KG1 (cell line): ENCODE data around the gene LRIG1.
"Not testable (repeated sequence)": the region's sequence is repeated elsewhere in the genome, so short reads cannot be mapped to it uniquely, and the experiment has no call there.

ENCODE experiments used
- DNase-seq: peaks from one replicate; lab custom pipeline; 2025; lab: John Stamatoyannopoulos, UW

Gene LRIG1

GRCh38 chr3:66441692-66442091 is 59.1 kb downstream of the LRIG1 start:
- no peak for DNase-seq

DNA sequence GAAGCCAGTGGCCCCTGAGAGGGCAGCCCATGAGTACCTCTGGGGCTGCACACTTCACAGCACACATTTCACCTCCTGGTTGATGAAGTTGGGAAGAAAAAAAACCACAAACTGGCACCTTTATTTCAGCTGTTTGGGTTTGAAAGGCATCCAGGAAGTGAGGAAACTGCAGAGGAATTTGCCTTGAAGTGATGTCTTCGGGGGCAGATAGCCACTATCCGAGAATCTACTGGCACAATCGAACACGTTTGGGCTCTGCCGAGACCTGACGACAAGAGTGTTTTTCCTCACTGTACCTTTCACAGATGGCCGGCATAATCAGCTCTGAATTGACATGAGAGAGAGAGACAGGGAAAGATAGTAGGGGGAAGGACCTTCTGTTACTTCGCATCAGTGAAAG is 59.7 kb downstream of the LRIG1 start:
- no peak for DNase-seq

- DNase-seq: no peak
These were observed 61.0 kb downstream of the LRIG1 start for GRCh38 chr3:66439666-66440344.

DNA sequence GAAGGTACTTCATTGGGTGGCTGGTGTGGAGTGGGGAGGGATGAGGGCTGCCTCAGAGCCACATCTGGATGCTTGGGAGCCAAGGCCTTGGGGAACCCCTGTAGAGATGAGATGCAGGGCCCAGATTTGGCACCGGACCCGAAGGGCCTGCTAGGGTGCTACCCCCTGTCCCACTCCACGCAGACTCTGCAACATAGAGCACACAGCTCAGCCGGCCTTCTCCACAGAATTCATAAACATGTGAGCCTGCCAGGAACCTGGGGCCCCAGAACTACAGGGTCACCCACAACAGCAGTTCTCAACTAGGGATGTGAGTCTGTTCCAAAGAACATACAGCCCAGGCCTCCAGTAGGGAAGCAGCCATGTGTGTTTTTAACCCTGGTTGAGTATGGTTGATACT is 62.8 kb downstream of the LRIG1 start:
- DNase-seq: no peak

DNA sequence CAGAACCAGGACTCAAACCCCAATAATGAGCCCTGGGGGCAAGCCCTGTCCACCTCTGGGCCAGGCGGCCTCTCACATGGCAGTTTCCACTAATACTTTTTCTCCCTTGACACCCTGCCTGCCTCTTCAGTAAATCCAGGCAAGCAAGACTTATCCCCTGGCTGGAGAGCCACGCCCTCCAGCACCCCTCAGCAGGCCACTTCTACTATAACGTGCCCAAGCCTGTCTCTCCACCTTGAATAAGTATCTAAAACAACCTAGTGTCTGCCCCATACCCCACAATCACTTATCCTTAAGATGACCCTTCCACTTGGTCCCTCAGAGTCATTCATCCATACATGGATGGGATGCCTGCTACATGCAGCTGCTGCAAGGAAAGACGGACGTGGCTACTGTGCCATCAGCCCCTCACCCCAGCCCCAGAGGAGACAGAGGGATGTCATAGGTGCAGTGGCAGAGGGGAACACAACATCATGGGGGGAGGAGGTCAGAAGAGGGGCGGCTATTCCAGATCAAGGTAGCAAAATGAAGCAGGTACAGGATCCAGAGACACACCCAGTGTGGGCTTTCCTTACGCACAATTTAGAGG is 63.4 kb downstream of the LRIG1 start:
- no peak for DNase-seq

DNA sequence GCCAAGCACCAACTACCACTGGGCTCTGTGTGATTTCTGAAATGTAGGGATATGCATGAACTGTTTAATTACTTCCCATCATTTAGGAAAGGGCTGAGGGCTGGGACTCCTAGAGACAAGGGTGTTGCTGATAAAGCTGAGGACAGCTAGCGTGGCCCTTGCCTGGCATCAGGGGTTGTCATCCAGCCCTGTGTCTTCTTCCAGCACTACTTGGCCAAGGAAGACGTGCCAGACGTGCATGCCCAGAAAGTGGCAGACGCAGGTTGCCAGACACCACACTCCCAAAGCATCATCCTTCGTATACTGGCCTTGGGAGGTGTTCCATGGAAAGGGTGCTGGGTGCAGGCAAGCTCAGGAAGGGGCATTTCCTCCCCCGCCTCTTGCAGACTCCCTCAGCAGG is 64.8 kb downstream of the LRIG1 start:
- no peak for DNase-seq

GRCh38 chr3:66434726-66435125 is 66.1 kb downstream of the LRIG1 start:
- DNase-seq: no peak

GRCh38 chr3:66433522-66433782 is 67.4 kb downstream of the LRIG1 start:
- DNase-seq: no peak

DNA sequence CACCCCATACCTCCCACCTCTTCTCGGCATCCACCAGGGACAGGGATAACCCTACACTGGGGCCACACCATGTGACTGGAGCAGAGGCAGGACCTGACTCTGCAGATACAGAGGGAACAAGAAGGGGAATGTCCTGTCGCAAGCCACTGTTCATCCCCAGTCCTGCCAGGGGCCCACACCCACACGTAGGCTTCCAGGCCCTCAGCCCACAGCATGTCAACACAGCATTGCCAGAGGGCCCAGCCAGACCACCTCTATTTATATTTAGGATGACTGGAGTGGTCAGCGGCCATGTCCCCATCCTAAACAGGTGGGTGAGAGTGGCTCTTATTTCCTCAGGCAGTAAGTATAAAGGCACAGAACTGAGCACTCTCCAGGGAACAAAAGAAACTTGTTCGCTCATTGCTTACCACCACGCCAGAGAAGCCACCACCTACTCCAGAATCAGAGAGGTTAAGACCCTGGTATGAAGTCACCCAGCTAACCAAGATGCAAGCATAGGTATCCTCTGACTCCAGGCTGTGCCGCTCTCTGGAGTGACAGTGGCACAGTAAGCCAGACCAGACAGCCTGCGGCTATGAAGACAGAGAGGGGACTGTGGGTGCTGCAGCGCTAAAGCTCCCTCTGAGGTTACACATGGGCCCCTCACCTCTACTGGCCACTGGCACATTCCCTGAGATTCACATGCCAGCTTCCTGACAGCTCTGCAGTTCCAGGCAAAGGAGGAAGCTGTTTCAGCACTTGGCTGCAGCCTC is 67.9 kb downstream of the LRIG1 start:
- no peak for DNase-seq

GRCh38 chr3:66432041-66432766 is 68.6 kb downstream of the LRIG1 start:
- no peak for DNase-seq

DNA sequence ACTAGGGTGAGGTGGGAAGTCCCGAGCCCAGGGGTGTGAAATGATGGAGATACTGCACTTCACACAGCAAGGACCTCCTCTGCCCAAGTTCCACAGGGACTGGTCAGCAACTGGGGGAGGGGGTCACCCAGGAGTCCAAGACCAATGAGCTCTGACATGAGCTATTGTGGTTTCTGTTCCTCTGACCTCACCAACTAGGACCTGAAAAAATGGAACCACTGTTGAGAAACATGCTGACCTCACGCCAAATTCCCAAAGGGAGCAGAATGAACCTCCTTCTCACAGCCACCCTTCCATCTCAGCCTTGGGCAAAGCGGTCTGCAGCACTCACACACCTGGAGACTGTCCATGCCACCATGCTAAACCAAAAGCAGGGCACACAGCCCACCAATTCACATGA is 69.3 kb downstream of the LRIG1 start:
- no peak for DNase-seq

GRCh38 chr3:66430876-66431275 is 69.9 kb downstream of the LRIG1 start:
- no peak for DNase-seq

DNA sequence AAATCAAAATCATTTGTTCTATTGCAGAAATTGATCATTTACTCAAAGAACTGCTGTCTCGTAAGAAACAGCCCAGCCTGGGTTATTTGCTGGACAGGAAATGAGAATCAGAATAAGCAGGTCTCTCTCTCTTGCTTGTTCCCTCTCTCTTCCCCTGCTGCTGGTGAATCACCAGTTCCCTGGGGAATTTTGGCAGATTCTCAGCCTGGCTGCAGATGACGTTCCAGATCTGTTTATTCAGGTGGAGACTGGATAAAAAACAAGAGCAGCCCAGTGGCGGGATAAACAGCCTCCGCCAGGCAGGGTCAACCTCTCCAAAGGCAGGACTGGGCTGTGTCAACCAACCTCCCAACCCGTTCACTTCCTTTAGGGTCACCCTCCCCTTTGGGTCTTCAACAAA is 72.1 kb downstream of the LRIG1 start:
- DNase-seq: no peak

DNA sequence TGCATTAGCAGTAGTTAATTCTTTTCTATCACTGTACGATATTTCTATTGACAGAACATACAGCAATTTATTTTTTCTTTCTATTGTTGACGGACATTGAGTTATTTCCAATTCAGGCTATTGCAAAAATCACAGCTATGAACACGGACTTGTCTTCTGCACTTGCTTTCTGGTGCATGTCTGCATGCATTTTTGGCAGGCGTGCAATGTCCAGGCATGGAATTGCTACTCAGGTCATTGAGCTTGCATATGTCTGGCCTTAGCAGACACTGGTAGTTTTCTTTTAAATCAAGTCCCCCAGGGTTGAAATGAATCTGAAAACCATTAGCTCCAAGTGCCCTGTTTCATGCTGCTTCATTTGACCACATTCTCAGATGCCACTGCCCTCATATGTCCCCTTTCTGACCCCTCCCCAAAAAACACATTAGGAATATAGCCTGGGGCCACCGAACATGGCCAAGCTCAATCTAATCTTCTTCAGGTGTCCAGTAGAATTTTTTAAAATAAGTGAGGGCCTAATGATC is 72.8 kb downstream of the LRIG1 start:
- no peak for DNase-seq

DNA sequence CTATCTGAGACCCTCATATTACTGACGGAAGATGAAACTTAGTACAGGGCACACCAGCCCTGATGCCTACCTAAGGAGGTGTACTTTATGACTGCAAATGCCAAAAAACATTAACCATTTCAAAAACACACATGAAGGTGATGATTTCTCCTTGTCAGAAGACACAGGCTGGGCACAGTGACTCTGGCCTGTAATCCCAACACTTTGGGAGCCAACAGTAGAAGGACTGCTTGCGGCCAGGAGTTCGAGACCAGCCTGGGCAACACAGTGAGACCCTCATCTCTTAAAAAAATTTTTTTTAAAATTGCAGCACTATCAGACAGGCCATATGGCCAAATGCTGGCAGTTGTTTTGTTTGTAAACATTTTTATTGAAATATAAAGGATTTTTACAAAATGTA is 73.5 kb downstream of the LRIG1 start:
- no peak for DNase-seq

DNA sequence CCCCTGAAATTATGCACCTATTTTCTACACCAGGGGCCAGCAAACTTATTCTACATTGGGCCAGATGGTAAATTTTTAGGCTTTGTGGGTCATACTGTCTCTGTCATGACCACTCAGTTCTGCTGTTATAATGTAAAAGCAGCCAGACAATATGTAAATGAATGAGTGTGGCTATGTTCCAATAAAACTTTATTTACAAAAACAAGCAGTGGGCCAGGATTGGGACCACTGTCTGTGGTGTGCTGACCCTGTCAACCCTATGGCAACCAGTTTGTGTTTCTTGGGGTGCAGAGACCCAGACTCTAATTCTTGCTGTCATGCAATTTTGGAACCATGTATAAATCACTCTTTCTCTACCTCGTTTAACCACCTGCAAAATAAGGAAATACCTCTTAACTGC is 74.7 kb downstream of the LRIG1 start:
- DNase-seq: no peak

DNA sequence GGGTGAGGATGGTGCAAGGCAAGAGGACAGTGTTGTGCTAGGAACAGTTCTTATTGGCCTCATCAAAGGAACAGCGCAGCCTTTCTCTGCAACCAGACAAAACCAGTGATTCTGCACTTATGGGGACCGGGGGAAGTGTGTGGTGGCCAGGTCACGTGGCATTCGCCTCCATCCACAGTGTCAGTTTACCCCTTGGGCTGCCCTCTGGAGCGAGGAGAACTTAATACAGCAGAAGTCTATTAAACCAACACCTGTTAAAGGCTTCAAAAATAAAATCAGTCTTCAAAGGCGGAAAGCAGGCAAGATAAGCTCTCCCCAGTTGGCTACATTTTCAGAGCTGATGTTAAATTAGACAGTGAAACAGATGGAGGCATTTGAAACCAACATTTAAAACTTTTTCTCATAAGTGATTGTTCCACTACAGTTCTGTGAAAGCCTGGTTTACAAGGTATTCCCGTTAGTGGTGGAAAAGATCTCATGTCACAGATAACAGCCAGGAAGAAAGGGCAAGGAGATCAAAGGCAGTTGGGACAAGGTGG is 75.2 kb downstream of the LRIG1 start:
- no peak for DNase-seq

- DNase-seq: no peak
These were observed 75.8 kb downstream of the LRIG1 start for GRCh38 chr3:66425032-66425431.

DNA sequence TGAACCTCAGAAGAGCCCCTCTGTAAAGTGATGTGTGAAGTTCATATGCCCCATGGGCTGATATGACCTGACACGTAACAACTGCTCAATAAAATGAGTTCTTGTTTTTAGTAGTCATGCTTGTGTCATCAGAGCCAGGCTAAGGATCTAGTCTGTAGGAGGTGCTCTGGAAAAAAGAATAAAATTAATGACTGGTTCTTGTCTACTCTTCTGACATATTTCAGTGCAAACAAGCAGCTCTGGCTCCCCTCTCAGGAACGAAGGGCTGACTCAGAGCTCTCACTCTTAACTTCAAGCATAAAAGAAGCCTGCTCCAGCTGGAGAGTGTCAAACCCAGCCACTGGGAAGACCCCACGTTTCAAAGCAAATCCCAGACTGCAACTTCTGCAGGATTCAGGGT is 77.0 kb downstream of the LRIG1 start:
- DNase-seq: no peak

- not testable (repeated sequence) for DNase-seq
These were observed 78.9 kb downstream of the LRIG1 start for GRCh38 chr3:66421893-66422292.

DNA sequence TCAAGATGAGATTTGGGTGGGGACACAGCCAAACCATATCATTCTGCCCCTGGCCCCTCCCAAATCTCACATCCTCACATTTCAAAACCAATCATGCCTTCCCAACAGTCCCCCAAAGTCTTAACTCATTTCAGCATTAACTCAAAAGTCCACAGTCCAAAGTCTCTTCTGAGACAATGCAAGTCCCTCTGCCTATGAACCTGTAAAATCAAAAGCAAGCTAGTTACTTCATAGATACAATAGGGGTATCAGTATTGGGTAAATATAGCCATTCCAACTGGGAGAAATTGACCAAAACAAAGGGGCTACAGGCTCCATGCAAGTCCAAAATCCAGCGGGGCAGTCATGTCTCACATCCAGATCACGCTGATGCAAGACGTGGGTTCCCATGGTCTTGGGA is 79.7 kb downstream of the LRIG1 start:
- not testable (repeated sequence) for DNase-seq

GRCh38 chr3:66419036-66419435 is 81.8 kb downstream of the LRIG1 start:
- DNase-seq: no peak
